Dermis microvascular lymphatic vessel endothelial cell (primary cell): Measurements from ENCODE around the gene TMEM273. TPM values are rescaled to one million over a fixed set of nuclear protein-coding genes. Genes with fewer than 3 reads are reported as not detected.

Source experiments
- DNase-seq, 2 donors: peaks; one replicate each; pipeline versions ENCODE4 v3.0.0 to v3.0.0-alpha.2; 2010; ENCODE audit warnings: low read depth in 2 of 2
- total RNA-seq: library from RNA; depleted of rRNA; stranded (reverse); fragments of >200 nt; gene quantifications from 2 replicates; pipeline ENCODE4 v1.2.1, GENCODE V29; 2014

TMEM273 gene
- total RNA-seq, 1 donor from 2014 or later: 14.8 TPM

- peak in 1 of 2 donors; percentile 41 for DNase-seq
These were observed 23.5 kb downstream of the TMEM273 start for GRCh38 chr10:49164559-49165188.

GRCh38 chr10:49163741-49164140, 24.4 kb downstream of the TMEM273 start:
- DNase-seq: no peak

GRCh38 chr10:49162761-49163310, 25.4 kb downstream of the TMEM273 start:
- no peak for DNase-seq

- DNase-seq: no peak
These were observed 26.1 kb downstream of the TMEM273 start for GRCh38 chr10:49162063-49162462.

- DNase-seq: peak; percentile 7
These were observed 26.7 kb downstream of the TMEM273 start for GRCh38 chr10:49161411-49161997.

- DNase-seq: no peak
These were observed 27.4 kb downstream of the TMEM273 start for GRCh38 chr10:49160814-49161213.

GRCh38 chr10:49160110-49160509, 28.1 kb downstream of the TMEM273 start:
- DNase-seq: no peak

- no peak for DNase-seq
These were observed 29.3 kb downstream of the TMEM273 start for GRCh38 chr10:49158915-49159314.

- no peak for DNase-seq
These were observed 29.8 kb downstream of the TMEM273 start for GRCh38 chr10:49158404-49158803.

GRCh38 chr10:49157229-49157628, 31.0 kb downstream of the TMEM273 start:
- no peak for DNase-seq

- DNase-seq: no peak
These were observed 33.5 kb downstream of the TMEM273 start for GRCh38 chr10:49154641-49155040.

- no peak for DNase-seq
These were observed 34.2 kb downstream of the TMEM273 start for GRCh38 chr10:49153971-49154370.

- no peak for DNase-seq
These were observed 35.1 kb downstream of the TMEM273 start for GRCh38 chr10:49153115-49153514.

- DNase-seq: no peak
These were observed 35.5 kb downstream of the TMEM273 start for GRCh38 chr10:49152663-49153062.

- no peak for DNase-seq
These were observed 36.2 kb downstream of the TMEM273 start for GRCh38 chr10:49152037-49152436.

GRCh38 chr10:49151481-49151880, 36.7 kb downstream of the TMEM273 start:
- DNase-seq: no peak

GRCh38 chr10:49151025-49151445, 37.2 kb downstream of the TMEM273 start:
- DNase-seq: no peak

GRCh38 chr10:49150426-49150825, 37.8 kb downstream of the TMEM273 start:
- no peak for DNase-seq

GRCh38 chr10:49149881-49150280, 38.3 kb downstream of the TMEM273 start:
- no peak for DNase-seq

- DNase-seq: no peak
These were observed 44.0 kb downstream of the TMEM273 start for GRCh38 chr10:49144058-49144720.

GRCh38 chr10:49143249-49143648, 44.9 kb downstream of the TMEM273 start:
- no peak for DNase-seq

GRCh38 chr10:49141541-49142332, 46.5 kb downstream of the TMEM273 start:
- DNase-seq: no peak
